Panc1 (cell line): ENCODE data around the gene IL21R. TPM values are rescaled to one million over a fixed set of nuclear protein-coding genes. Genes with fewer than 3 reads are reported as not detected.

Experiments
- ATAC-seq: fragments of 200-7000 bp; cut with Tn5 transposase; 2 replicates; pipeline ENCODE4 v1.9.1; 2020; ENCODE audit warnings: mild to moderate bottlenecking, moderate library complexity
- BruUV-seq: library from RNA; stranded (reverse); fragments of 400-500 nt; replicated peaks from 2 replicates; lab custom pipeline; 2021; lab: Mats Ljungman, UMichigan
- CTCF ChIA-PET: fragments of 300-600 bp; sonication (Branson Sonifier 250); formaldehyde crosslinking; loops from one replicate; lab custom pipeline; 2022; ENCODE audit warnings: antibody characterized with exemption; lab: Charles Lee
- POLR2A ChIA-PET: fragments of 300-600 bp; sonication (Branson Sonifier 250); formaldehyde crosslinking; loops from one replicate; lab custom pipeline; 2022; ENCODE audit warnings: antibody characterized with exemption; lab: Charles Lee
- DNase-seq: peaks from one replicate; pipeline ENCODE4 v3.0.0-alpha.2; 2010; ENCODE audit warnings: low read depth, low spot score
- H3K27ac ChIP-seq: 2 replicates; pipeline ENCODE4 v1.5.1; 2011; ENCODE audit warnings: mild to moderate bottlenecking, low read length, inconsistent platforms
- H3K27me3 ChIP-seq: fragments of 200-500 bp; sonication (Bioruptor generic); 2 replicates; pipeline ENCODE4 v1.6.0; 2014; ENCODE audit warnings: low read length, inconsistent platforms; ENCODE audit not compliant: control insufficient read depth, insufficient read depth
- H3K36me3 ChIP-seq: fragments of 200-500 bp; sonication (Bioruptor generic); 2 replicates; pipeline ENCODE4 v1.5.1; 2014; ENCODE audit warnings: inconsistent platforms, mild to moderate bottlenecking, low read length, moderate library complexity; ENCODE audit not compliant: control insufficient read depth, insufficient read depth
- H3K4me1 ChIP-seq: 2 replicates; pipeline ENCODE4 v1.5.1; 2011; ENCODE audit warnings: inconsistent platforms, mild to moderate bottlenecking, low read length, moderate library complexity; ENCODE audit not compliant: control insufficient read depth, insufficient read depth
- H3K4me3 ChIP-seq, 2 experiments: 2 replicates each; pipeline ENCODE4 v1.5.1; 2011 to 2012; ENCODE audit warnings: low read depth in 2 of 2, low read length in 2 of 2, mild to moderate bottlenecking in 2 of 2, inconsistent platforms in 1 of 2, moderate library complexity in 1 of 2
- H3K9me3 ChIP-seq: fragments of 200-500 bp; sonication (Bioruptor generic); 2 replicates; pipeline ENCODE4 v1.5.1; 2014; ENCODE audit warnings: low read depth, mild to moderate bottlenecking, inconsistent platforms, low read length, moderate library complexity; ENCODE audit not compliant: control insufficient read depth, insufficient read depth
- CTCF ChIP-seq: fragments of 450-650 bp; IDR thresholded peaks from 2 replicates; pipeline ENCODE4 v1.5.1; 2017; ENCODE audit warnings: mild to moderate bottlenecking
- POLR2AphosphoS5 ChIP-seq: IDR thresholded peaks from 2 replicates; pipeline ENCODE4 v1.6.1; 2012; ENCODE audit warnings: mild to moderate bottlenecking, low read depth, low read length, moderate library complexity
- REST ChIP-seq, 2 experiments: IDR thresholded peaks; 2 replicates each; pipeline ENCODE4 v1.6.1; 2011 to 2012; ENCODE audit warnings: low read depth in 2 of 2, control low read depth in 1 of 2, low read length in 1 of 2, mild to moderate bottlenecking in 1 of 2, moderate library complexity in 1 of 2; ENCODE audit not compliant: insufficient read depth in 1 of 2
- SIN3A ChIP-seq: IDR thresholded peaks from 2 replicates; pipeline ENCODE4 v1.6.1; 2012; ENCODE audit warnings: low read depth, mild to moderate bottlenecking, low read length, moderate library complexity, borderline replicate concordance; ENCODE audit not compliant: insufficient read depth
- TCF7L2 ChIP-seq: IDR thresholded peaks from 2 replicates; pipeline ENCODE4 v1.6.1; 2011; ENCODE audit warnings: mild to moderate bottlenecking, low read depth, low read length, inconsistent platforms
- in situ Hi-C: cut with HindIII; loops from 2 replicates; pipeline ENCODE4 v1.10.0; 2016; ENCODE audit warnings: low sequenced_read_pairs, low pct_unique_long_range_greater_than_20kb
- intact Hi-C: fragments of 100-400 bp; cut with micrococcal nuclease; formaldehyde crosslinking; loops from one replicate; pipeline ENCODE4 v1.10.0; 2022; ENCODE audit not compliant: unreplicated experiment
- total RNA-seq: library from RNA; stranded (reverse); gene quantifications from one replicate; pipeline ENCODE4 v1.2.1, GENCODE V29; 2021; ENCODE audit not compliant: unreplicated experiment

The IL21R gene
- total RNA-seq, 1 experiment from 2014 or later = 0.10 TPM

GRCh38 chr16:27486344-27486743 is 84.4 kb downstream of the IL21R start:
- H3K9me3 ChIP-seq = no peaks in the 10 kb centered on the region
- H3K4me3 ChIP-seq = no peak overlapping the region
- no peaks in the 10 kb centered on the region for H3K27me3 ChIP-seq
- BruUV-seq = no TSS peak
- ATAC-seq (no peak), DNase-seq (no peak)
- ChIA-PET POLR2A (no interaction called here), CTCF (no interaction called here)
- no peaks in the 10 kb centered on the region for H3K4me1 ChIP-seq
- in situ Hi-C loops (no loop called here), intact Hi-C loops (no loop called here)
- no peak overlapping the region for H3K27ac ChIP-seq
- peaks cover 39% of the 10 kb centered on the region for H3K36me3 ChIP-seq
- TF ChIP-seq REST (IDR thresholded peaks at IDR 0.05; ENCODE audit: insufficient read depth in 1 of 2, low read depth in 2 of 2, low read length in 1 of 2) = no peak
- TF ChIP-seq SIN3A = no peak
- no peak for TF ChIP-seq POLR2AphosphoS5
- no peak for TF ChIP-seq CTCF
- no peak for TF ChIP-seq TCF7L2

GRCh38 chr16:27486760-27487159 is 84.8 kb downstream of the IL21R start:
- H3K4me3 ChIP-seq = no peak overlapping the region
- no peak overlapping the region for H3K27ac ChIP-seq
- no peaks in the 10 kb centered on the region for H3K4me1 ChIP-seq
- H3K9me3 ChIP-seq = no peaks in the 10 kb centered on the region
- intact Hi-C loops (no loop called here), in situ Hi-C loops (no loop called here)
- ATAC-seq = no peak
- H3K27me3 ChIP-seq = no peaks in the 10 kb centered on the region
- no TSS peak for BruUV-seq
- peaks cover 39% of the 10 kb centered on the region for H3K36me3 ChIP-seq
- ChIA-PET CTCF (no interaction called here), POLR2A (no interaction called here)
- no peak for DNase-seq
- TF ChIP-seq POLR2AphosphoS5 (no peak), REST (IDR thresholded peaks at IDR 0.05; ENCODE audit: insufficient read depth in 1 of 2, low read depth in 2 of 2, low read length in 1 of 2) (no peak), CTCF (no peak), SIN3A (no peak), TCF7L2 (no peak)
